GM21390 (cell line): Measurements from ENCODE around the gene MEX3A.
"Not testable (repeated sequence)": the region's sequence is repeated elsewhere in the genome, so short reads cannot be mapped to it uniquely, and the experiment has no call there.

Experiments used
- ATAC-seq: cut with Tn5 transposase; IDR thresholded peaks from one replicate; pipeline ENCODE4 v1.9.1; 2021; ENCODE audit not compliant: unreplicated experiment

Gene MEX3A

DNA sequence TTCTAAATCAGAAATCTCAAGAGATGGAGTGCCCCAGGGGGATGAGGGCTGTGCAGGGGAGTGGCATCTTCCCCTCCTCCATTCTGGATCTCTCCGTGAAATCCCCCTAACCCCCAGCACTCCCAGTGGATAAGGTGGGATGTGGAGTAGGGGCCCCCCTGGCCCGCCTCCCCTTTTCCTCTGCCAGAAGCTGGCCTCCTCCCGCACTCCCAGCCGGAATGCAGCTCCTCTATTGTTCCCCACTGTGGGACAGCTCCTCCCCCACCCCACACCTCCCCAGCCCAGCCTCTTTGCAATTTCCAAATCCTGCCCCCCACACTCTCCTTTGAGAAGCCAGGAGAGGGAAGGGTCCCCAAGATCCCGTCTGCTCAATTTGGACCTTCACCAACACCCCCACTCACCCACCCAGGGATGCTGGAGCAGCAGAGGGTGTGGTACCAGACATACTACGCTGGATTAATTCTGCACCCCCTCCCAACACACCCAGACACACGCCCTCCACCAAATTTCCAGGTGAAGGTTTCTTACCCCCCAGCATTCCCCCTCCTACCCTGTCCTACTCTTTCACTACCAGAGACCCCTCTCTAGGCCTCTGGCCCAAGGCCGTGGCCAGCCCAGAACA lies 1.9 kb downstream of the MEX3A start:
- ATAC-seq: no peak

- no peak for ATAC-seq
Measured at GRCh38 chr1:156079762-156080161, 2.5 kb downstream of the MEX3A start.

- ATAC-seq: no peak
Measured at GRCh38 chr1:156078728-156079127, 3.5 kb downstream of the MEX3A start.

GRCh38 chr1:156077430-156077760 lies 4.9 kb downstream of the MEX3A start:
- no peak for ATAC-seq

DNA sequence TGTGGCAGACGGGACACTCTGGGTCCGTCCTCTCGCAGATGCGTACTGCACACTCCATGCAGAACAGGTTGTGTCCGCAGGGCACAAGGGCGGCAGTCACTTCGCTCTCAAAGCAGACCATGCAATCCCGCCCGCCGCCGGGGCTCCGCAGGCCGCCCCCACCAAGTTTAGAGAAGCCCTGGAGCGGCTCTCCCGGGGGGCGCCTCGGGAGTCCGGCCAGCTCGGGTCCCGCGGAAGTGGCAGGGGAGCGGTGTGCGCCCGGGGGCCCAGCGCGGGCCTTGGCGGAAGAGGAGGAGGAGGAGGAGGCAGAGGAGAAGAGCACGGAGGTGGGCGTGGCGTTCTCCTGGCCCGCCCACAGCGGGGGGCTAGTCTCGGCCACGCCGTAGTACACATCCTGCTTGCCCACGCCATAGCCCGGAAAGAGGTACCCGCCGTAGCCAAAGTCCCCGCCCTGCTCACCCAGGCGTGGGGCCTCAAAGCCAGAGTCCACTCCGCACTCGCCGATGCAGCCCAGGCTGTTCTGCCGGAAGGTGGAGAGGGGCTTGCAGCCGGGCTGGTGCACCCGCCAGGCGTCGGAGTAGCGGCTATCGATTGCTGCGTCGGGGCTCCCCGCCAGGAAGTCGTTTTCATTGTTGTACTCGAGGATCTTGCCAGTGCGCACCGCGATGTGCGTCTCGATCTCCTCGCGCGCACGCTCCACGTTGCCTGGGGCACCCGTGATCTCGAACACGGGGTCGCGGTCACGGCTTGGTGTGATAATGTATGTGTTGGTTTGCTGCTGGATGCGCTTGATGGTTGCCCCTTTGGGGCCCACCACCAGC lies 5.4 kb downstream of the MEX3A start:
- ATAC-seq: peak; percentile 77

DNA sequence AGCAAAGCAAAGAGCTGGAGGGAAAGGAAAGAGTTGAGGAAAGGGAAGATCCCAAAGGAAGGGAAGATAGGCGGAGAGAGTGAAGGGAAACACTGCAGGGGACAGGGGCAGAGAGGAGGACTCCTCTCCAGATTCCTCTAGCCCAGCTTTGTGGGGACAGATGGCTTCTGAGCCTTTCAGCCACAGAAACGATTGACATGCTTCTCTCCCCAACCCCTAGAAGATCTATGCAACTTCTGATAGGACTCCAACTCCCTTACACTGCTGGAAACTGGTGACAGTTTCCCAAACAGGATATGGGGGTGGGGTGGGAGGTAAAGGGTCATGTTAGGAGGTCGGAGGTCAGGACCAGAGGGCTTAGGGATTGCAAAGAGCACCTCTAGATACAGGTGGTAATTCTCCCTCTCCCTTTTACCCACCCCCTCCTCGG lies 6.5 kb downstream of the MEX3A start:
- ATAC-seq: no peak

DNA sequence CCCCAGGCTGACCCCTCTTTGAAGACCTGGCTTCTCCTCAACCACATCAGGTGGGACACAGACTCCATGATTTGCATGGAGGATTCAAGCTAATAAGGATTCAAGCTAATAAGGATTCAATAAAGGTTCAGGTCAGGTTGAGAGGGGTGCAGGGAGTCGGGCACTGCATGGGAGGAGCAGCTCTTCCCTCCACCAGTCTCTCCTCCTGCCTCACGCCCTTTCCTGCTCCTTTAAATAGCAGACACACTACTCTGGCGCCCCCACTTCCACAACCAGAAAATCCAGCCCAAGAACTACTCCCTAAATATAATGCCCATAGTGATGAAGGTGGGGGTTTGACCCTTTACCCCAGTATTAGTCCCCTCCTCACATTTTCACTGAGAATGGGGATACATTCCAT lies 7.1 kb downstream of the MEX3A start:
- ATAC-seq: no peak

GRCh38 chr1:156074661-156075060 lies 7.6 kb downstream of the MEX3A start:
- ATAC-seq: no peak

DNA sequence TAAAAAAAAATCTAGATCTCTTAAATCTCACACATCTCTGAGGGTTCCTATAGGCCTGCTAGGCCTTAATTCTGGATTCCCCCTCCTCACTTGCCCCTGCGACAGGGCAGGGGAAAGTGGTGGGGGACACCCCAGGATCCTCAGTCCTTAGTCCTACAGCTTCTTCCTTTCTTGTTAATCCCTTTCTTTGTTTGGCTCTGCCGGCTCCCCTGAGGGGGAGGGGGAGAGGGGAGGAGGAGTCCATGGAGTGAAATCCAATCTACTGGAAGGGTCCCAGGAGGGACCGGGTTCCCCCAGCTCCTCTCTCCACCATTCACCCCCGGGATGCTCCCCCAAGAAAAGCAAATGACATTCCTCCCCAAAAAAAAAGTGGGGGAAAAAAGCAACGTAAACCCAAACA lies 8.5 kb downstream of the MEX3A start:
- no peak for ATAC-seq

- no peak for ATAC-seq
Measured at GRCh38 chr1:156073110-156073687, 9.1 kb downstream of the MEX3A start.

DNA sequence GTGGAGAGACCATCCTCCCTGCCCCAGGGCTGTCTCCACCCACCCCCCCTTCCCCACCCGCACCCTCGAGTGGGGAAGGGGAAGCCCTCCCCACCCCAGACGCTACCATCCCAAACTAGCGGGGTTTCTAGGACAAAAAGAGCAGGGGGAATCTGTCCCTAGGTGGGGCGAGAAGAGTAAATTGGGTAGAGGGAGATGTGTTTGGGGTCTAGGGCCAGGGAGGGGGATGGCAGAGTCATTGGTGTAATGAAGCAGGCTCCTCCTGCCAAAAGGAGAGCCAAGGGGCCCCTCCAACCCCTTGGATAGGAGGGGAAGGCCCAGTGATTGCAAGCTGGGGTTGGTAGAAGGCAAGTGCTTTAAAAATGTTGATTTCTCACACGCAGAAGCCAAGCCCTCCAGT lies 10.0 kb downstream of the MEX3A start:
- no peak for ATAC-seq

DNA sequence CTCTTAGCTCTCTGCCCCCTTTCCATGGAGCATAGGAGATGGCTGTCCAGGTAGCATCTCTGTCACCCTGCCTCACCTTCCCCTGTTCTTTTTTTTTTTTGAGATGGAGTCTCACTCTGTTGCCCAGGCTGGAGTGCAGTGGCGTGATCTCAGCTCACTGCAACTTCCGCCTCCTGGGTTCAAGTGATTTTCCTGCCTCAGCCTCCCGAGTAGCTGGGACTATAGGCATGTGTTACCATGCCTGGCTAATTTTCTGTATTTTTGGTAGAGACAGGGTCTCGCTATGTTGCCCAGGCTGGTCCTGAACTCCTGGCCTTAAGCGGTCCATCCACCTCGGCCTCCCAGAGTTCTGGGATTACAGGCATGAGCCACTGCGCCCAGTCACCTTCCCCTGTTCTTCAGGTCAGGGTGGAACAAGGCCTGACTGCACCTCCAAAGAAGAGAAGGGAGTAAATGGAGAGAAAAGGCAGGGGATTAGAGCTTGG lies 10.9 kb downstream of the MEX3A start:
- ATAC-seq: not testable (repeated sequence)

GRCh38 chr1:156070548-156070947 lies 11.7 kb downstream of the MEX3A start:
- ATAC-seq: no peak

DNA sequence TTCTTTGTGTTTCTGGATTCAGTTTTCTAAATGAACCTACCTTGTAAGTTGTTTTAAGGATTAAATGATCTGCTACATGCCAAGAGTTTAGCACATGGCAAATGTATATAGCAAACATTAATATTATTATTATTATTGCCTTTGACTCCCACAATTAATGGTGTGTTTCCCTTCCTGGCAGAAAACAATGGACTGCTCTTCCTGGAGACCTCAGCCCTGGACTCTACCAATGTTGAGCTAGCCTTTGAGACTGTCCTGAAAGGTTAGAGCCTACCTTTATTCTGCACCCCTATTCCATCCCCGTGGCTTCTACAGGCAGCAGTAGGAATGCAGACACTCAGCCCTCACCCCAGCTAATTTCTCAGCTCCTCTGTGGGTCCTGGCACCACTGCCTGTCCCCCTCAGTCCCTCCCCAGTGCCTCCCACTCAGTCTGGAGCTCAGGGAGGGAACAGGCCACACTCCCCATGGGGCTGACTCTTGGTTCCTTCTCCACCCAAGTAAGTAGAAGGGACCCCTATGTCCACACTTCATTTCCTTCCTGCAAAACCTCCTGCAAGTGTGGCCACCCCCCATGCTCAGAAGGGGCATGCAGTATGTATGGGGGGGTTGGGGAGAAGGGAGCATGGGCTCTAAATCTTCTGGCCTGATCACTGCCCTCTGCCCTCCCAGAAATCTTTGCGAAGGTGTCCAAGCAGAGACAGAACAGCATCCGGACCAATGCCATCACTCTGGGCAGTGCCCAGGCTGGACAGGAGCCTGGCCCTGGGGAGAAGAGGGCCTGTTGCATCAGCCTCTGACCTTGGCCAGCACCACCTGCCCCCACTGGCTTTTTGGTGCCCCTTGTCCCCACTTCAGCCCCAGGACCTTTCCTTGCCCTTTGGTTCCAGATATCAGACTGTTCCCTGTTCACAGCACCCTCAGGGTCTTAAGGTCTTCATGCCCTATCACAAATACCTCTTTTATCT lies 12.5 kb downstream of the MEX3A start:
- ATAC-seq: no peak

- no peak for ATAC-seq
Measured at GRCh38 chr1:156067262-156067661, 15.0 kb downstream of the MEX3A start.

- ATAC-seq: no peak
Measured at GRCh38 chr1:156065871-156066270, 16.4 kb downstream of the MEX3A start.

GRCh38 chr1:156065212-156065611 lies 17.1 kb downstream of the MEX3A start:
- no peak for ATAC-seq

DNA sequence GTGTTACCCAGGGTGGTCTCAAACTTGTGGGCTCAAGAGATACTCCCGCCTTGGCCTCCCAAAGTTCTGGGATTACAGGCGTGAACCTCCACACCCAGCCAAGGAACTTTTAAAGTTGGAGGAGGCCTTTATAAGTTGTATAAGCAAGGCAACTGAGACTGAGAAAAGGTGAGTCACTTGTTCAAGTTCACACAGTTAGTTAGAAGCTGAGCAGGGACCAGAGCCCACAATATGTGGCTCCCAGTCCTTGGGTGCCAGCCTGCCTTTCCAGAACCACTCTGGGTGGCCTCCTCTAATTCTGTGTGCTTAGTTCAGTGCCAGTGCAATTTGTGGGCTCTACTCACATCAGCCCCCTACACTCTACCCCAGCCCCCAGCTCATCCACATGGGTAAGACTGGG lies 17.6 kb downstream of the MEX3A start:
- ATAC-seq: no peak

- ATAC-seq: no peak
Measured at GRCh38 chr1:156063997-156064285, 18.3 kb downstream of the MEX3A start.

GRCh38 chr1:156062189-156062588 lies 20.1 kb downstream of the MEX3A start:
- no peak for ATAC-seq

GRCh38 chr1:156060937-156061636 lies 21.2 kb downstream of the MEX3A start, which contains the start of gene RAB25:
Gene RAB25 (plus strand): TSS chr1:156061160. CDS start chr1:156061401, 241 bp downstream.
- no peak for ATAC-seq
